Small intestine (tissue), 7 donors: ENCODE measurements around the gene ACSL5. TPM values are rescaled to one million over a fixed set of nuclear protein-coding genes. Genes with fewer than 3 reads are reported as not detected.
"Not testable (repeated sequence)": the region's sequence is repeated elsewhere in the genome, so short reads cannot be mapped to it uniquely, and the experiment has no call there.

Source experiments
- DNase-seq, 2 donors: peaks; one replicate each; pipeline versions ENCODE4 v3.0.0 to v3.0.0-alpha.2; 2013
- FAIRE-seq: peaks from 2 replicates; lab custom pipeline; 2012; peaks lifted over from hg19 to GRCh38; lab: Jason Lieb, UNC
- H3K27ac ChIP-seq, 3 donors: one replicate each; pipeline ENCODE4 v1.5.1; 2013; ENCODE audit warnings: low read length in 2 of 3, mild to moderate bottlenecking in 2 of 3, control low read depth in 1 of 3, inconsistent platforms in 1 of 3, low read depth in 1 of 3, moderate library complexity in 1 of 3
- H3K27me3 ChIP-seq, 3 donors: one replicate each; pipeline ENCODE4 v1.6.1; 2013; ENCODE audit warnings: low read length in 3 of 3, inconsistent platforms in 1 of 3; ENCODE audit not compliant: control insufficient read depth in 3 of 3, insufficient read depth in 3 of 3
- H3K36me3 ChIP-seq, 3 donors: one replicate each; pipeline ENCODE4 v1.6.1; 2013; ENCODE audit warnings: low read length in 3 of 3, inconsistent platforms in 1 of 3, low read depth in 1 of 3, mild to moderate bottlenecking in 1 of 3, moderate library complexity in 1 of 3; ENCODE audit not compliant: control insufficient read depth in 3 of 3, insufficient read depth in 2 of 3
- H3K4me1 ChIP-seq, 3 donors: one replicate each; pipeline ENCODE4 v1.6.1; 2013; ENCODE audit warnings: low read length in 2 of 3, inconsistent platforms in 1 of 3, low read depth in 1 of 3, mild to moderate bottlenecking in 1 of 3, moderate library complexity in 1 of 3; ENCODE audit not compliant: control insufficient read depth in 3 of 3, insufficient read depth in 2 of 3
- H3K4me3 ChIP-seq, 3 donors: one replicate each; pipeline ENCODE4 v1.5.1; 2013; ENCODE audit warnings: low read length in 3 of 3, control low read depth in 1 of 3, inconsistent platforms in 1 of 3, low read depth in 1 of 3, mild to moderate bottlenecking in 1 of 3, moderate library complexity in 1 of 3
- H3K9me3 ChIP-seq, 2 donors: one replicate each; pipeline ENCODE4 v1.6.1; 2013; ENCODE audit warnings: low read depth in 1 of 2, low read length in 1 of 2; ENCODE audit not compliant: control insufficient read depth in 2 of 2, insufficient read depth in 1 of 2
- WGBS, 3 donors: extraction: QIAGEN DNeasy Blood & Tissue Kit; methylation state at CpG; one replicate each; pipeline ENCODE4 v1.1.7; 2013; 5-methylcytosine and 5-hydroxymethylcytosine counted together
- polyA plus RNA-seq, 4 donors: library from polyadenylated mRNA; stranded (reverse) in 3 of 4; unstranded in 1 of 4; fragments of 200-250 nt in 3 of 4; fragments of 120-200 nt in 1 of 4; gene quantifications; one replicate each; pipeline versions ENCODE4 v1.2.1 to v1.2.3, GENCODE V29; 2013
- donor health status: healthy with polysubstance abuse.
- donor health status: control.
- donor health status: control.
- donor health status: Bipolar disorder and iron deficiency.
- donor health status: healthy.

Gene ACSL5
- polyA plus RNA-seq, 4 donors: 163 to 425 (median 292) TPM

DNA sequence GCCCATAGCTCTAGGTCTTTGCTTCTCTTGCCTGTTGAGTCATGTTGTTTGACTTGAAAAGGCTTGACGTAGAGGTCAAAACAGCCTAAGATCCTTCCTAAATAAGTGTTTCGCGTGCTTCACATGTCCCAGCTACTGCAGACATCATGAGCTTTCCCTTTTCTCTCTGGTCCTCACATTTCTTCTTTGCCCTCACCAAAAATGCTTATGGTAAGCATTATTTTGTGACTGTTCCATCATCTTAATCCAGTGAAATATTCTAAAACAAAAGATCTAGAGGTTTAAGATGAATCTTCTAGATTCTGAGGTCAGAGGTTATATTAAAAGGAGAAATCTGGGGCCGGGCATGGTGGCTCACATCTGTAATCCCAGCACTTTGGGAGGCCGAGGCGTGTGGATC is 8.5 kb upstream of the ACSL5 start:
- FAIRE-seq (no peak), DNase-seq (no peak)

DNA sequence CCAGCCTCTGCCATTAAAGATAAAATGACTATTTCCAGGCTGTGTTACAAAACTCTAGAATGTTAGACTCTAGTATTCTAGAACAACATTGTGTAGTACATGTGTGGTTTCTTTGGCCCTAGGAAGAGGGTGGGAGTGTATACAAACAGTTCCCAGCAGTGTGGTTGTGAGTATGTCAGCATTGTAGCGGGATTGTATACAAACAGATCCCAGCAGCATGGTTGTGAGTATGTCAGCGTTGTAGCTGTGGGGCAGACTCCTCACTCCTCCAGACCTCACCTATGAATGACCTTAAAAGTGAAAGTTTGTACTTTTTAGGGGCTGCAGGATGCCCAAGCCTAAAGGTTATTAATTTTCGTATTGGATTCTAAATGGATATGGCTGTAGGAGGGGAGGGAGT is 6.9 kb upstream of the ACSL5 start:
- Histone ChIP-seq H3K27ac (peak overlapping the region in 1 of 3 donors; percentile 85), H3K4me1 (peaks cover 2 to 58% (median 4%) of the 10 kb centered on the region in 3 donors), H3K27me3 (no peaks in the 10 kb centered on the region), H3K4me3 (no peak overlapping the region), H3K36me3 (no peaks in the 10 kb centered on the region), H3K9me3 (peaks cover 0 to 4% of the 10 kb centered on the region in 2 donors)
- FAIRE-seq (no peak), DNase-seq (peak in 1 of 2 donors; percentile 38)
- WGBS, 3 donors: 47 to 52% (median 50%) methylated on average over 3 of the region's 3 CpGs

More for the DNA sequence above, 8.5 kb upstream of the ACSL5 start:
- Histone ChIP-seq H3K36me3 (no peaks in the 10 kb centered on the region), H3K4me3 (no peak overlapping the region), H3K4me1 (peaks cover 2 to 71% (median 4%) of the 10 kb centered on the region in 3 donors), H3K27ac (peak overlapping the region; percentile 83 to 85 (median 83)), H3K9me3 (no peaks in the 10 kb centered on the region), H3K27me3 (no peaks in the 10 kb centered on the region)
- WGBS, 3 donors: 27 to 68% (median 44%) methylated on average over 6 of the region's 6 CpGs

DNA sequence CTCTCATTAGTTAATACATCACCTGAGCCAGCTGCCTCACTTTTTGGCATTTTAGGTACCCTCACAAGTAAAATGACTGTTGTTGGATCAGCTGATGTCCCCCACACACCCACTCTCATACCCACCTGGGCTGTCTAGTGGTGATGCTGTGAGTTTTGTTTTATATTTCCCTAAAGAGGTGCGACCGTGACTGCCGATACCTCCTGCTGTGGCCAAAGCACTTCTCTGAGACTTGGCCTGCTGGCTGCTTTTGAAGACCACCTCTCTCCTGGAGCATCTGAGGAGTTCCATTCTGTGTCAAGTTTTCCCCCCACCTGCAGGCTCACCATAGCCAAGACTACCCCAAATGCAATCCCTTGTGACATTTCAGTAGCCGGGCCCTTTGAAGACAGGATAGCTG is 6.4 kb upstream of the ACSL5 start:
- 83 to 97% (median 95%) methylated on average over 4 of the region's 4 CpGs for WGBS, 3 donors
- H3K9me3 ChIP-seq: peaks cover 0 to 4% of the 10 kb centered on the region in 2 donors
- H3K27me3 ChIP-seq: no peaks in the 10 kb centered on the region
- no peak for DNase-seq
- FAIRE-seq: no peak
- H3K4me1 ChIP-seq: peaks cover 2 to 55% (median 4%) of the 10 kb centered on the region in 3 donors
- H3K27ac ChIP-seq: no peak overlapping the region
- H3K36me3 ChIP-seq: no peaks in the 10 kb centered on the region
- H3K4me3 ChIP-seq: no peak overlapping the region

DNA sequence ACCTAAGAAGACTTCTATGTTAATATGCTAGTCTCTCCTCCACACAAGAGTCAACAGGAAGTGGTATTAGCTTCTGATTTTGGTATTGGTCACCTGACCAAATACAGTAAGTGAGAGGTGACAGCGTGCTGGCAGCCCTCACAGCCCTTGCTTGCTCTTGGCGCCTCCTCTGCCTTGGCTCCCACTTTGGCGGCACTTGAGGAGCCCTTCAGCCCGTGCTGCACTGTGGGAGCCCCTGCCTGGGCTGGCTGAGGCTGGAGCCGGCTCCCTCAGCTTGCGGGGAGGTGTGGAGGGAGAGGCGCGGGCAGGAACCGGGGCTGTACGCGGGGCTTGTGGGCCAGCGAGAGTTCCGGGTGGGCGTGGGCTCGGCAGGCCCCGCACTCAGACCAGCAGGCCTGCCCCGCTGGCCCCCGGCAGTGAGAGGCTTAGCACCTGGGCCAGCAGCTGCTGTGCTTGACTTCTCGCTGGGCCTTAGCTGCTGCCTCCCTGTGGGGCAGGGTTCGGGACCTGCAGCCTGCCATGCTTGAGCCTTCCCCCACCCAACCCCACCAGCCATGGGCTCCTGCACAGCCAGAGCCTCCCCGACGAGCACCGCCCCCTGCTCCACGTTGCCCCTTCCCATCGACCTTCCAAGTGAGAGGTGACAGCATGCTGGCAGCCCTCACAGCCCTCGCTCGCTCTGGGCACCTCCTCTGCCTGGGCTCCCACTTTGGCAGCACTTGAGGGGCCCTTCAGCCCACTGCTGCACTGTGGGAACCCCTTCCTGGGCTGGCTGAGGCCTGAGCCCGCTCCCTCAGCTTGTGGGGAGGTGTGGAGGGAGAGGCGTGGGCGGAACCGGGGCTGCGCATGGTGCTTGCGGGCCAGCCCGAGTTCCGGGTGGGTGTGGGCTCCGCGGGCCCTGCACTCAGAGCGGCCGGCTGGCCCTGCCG is 4.2 kb upstream of the ACSL5 start:
- no peak overlapping the region for H3K4me3 ChIP-seq
- H3K27ac ChIP-seq: peak overlapping the region in 1 of 3 donors; percentile 37
- no peaks in the 10 kb centered on the region for H3K27me3 ChIP-seq
- peaks cover 0 to 4% of the 10 kb centered on the region in 2 donors for H3K9me3 ChIP-seq
- H3K36me3 ChIP-seq: no peaks in the 10 kb centered on the region
- 82 to 95% (median 90%) methylated on average over 37 to 40 of the region's 40 CpGs for WGBS, 3 donors
- FAIRE-seq: no peak
- DNase-seq: no peak
- H3K4me1 ChIP-seq: peaks cover 2 to 43% (median 2%) of the 10 kb centered on the region in 3 donors

DNA sequence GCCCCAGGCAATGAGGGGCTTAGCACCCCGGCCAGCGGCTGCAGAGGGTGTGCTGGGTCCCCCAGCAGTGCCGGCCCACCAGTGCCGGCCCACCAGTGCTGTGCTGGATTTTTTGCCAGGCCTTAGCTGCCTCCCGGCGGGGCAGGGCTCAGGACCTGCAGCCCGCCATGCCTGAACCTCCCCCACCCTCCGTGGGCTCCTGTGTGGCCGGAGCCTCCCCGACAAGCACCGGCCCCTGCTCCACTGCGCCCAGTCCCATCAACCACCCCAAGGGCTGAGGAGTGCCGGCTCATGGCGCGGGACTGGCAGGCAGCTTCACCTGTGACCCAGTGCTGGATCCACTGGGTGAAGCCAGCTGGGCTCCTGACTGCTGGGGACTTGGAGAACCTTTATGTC is 3.5 kb upstream of the ACSL5 start:
- 96 to 99% (median 98%) methylated on average over 12 to 15 of the region's 15 CpGs for WGBS, 3 donors
- H3K4me3 ChIP-seq: no peak overlapping the region

DNA sequence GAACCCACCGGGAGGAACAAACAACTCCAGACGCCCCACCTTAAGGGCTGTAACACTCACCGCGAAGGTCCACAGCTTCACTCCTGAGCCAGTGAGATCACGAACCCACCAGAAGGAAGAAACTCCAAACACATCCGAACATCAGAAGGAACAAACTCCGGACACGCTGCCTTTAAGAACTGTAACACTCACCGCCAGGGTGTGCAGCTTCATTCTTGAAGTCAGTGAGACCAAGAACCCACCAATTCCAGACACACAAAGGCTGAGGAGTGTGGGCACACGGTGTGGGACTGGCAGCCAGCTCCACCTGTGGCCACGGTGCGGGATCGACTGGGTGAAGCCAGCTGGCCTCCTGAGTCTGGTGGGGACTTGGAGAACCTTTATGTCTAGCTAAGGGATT is 2.6 kb upstream of the ACSL5 start:
- H3K4me3 ChIP-seq, H3K27me3 ChIP-seq, H3K27ac ChIP-seq, FAIRE-seq, DNase-seq, H3K9me3 ChIP-seq: not testable (repeated sequence)
- Histone ChIP-seq H3K4me1 (peaks cover 0 to 38% (median 10%) of the 10 kb centered on the region in 3 donors), H3K36me3 (peaks cover 0 to 13% (median 0%) of the 10 kb centered on the region in 3 donors)
- 95 to 97% (median 96%) methylated on average over 13 of the region's 13 CpGs for WGBS, 3 donors

More for the DNA sequence above, 3.5 kb upstream of the ACSL5 start:
- no peak for FAIRE-seq
- Histone ChIP-seq H3K9me3 (peaks cover 0 to 4% of the 10 kb centered on the region in 2 donors), H3K27me3 (no peaks in the 10 kb centered on the region), H3K27ac (no peak overlapping the region), H3K36me3 (peaks cover 0 to 4% (median 0%) of the 10 kb centered on the region in 3 donors), H3K4me1 (peaks cover 2 to 43% (median 7%) of the 10 kb centered on the region in 3 donors)
- DNase-seq: no peak

DNA sequence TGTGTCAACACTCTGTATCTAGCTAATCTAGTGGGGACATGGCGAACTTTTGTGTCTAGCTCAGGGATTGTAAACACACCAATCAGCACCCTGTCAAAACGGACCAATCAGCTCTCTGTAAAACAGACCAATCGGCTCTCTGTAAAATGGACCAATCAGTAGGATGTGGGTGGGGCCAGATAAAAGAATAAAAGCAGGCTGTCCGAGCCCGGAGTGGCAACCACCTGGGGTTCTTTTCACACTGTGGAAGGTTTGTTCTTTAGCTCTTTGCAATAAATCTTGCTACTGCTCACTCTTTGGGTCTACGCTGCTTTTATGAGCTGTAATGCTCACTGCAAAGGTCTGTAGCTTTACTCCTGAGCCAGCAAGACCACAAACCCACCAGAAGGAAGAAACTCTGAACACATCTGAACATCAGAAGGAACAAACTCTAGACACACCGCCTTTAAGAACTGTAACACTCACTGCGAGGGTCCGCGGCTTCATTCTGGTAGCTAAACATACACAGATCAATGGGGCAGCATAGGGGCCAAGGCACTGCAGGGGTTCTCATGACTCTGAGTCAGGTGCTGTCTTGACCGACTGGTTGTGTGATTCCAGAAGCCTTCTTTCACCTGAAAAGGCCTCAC is 1.6 kb upstream of the ACSL5 start:
- not testable (repeated sequence) for H3K9me3 ChIP-seq, FAIRE-seq, H3K4me3 ChIP-seq, H3K27me3 ChIP-seq
- Histone ChIP-seq H3K36me3 (peaks cover 0 to 22% (median 2%) of the 10 kb centered on the region in 3 donors), H3K27ac (peak overlapping the region in 2 of 3 donors; percentile 66 to 79), H3K4me1 (peaks cover 0 to 28% (median 10%) of the 10 kb centered on the region in 3 donors)
- WGBS, 3 donors: 78 to 89% (median 89%) methylated on average over 10 to 11 of the region's 11 CpGs
- peak in 1 of 2 donors; percentile 39 for DNase-seq
